HG03135 (cell line): ENCODE measurements around the gene PDGFD.

Source experiments
- ATAC-seq: cut with Tn5 transposase; IDR thresholded peaks from one replicate; pipeline ENCODE4 v1.9.1; 2021; ENCODE audit warnings: mild to moderate bottlenecking, moderate library complexity; ENCODE audit not compliant: unreplicated experiment

Gene PDGFD

GRCh38 chr11:104005234-104005855 is 158.6 kb downstream of the PDGFD start:
- no peak for ATAC-seq

DNA sequence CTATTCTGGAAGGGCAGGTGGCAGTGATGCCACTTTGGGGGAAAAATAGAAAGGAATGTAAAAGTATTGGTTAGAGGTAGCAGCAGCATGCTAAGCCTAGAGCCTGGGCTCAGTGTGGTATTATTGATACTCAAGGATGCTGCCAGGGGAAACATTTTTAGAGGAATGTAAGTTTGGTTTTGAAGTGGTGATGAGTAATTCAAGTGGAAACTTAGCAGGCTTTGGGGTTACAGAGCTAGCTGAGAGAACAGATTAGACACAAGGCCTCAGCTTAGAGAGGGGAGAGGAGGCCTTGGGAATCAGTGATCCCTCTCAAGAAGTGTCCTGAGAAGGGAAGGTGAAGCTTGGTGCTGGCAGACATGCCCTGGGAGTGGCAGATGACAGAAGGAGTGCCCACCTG is 160.5 kb downstream of the PDGFD start:
- no peak for ATAC-seq

GRCh38 chr11:104001561-104002056 is 162.3 kb downstream of the PDGFD start:
- no peak for ATAC-seq

GRCh38 chr11:104000798-104001197 is 163.1 kb downstream of the PDGFD start:
- no peak for ATAC-seq

DNA sequence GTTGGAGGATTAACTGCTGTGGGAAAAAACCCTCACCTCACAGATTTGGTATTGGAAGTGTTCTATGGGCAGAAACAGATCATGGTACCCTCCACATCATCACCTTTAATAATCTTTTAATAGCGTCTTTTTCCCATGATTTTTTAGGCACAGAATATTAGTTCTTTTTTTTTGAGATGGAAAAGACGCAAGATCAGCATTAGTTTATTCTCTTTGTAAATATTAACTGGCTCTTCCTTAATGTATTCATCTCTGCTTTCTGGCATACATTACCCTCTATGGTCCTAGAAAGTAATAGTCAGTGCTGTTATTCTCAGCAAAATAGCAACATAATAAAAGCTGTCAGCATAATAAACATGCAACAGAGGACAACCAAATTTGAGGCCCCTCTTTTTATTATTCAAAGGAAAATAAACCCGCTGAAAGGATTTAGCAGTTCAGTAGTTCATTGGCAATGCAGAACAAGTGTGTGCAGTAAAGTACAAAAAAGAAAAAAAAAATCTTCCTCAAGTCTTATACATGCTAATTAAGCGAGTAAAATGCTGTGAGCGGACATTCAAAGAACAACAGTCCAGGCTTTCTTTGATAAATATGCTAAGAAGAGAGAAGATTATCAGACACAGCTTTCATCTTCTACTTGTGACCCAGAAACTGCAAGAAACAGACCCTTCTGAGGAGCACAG is 165.0 kb downstream of the PDGFD start:
- no peak for ATAC-seq

- no peak for ATAC-seq
Measured at GRCh38 chr11:103997082-103997481, 166.9 kb downstream of the PDGFD start.

DNA sequence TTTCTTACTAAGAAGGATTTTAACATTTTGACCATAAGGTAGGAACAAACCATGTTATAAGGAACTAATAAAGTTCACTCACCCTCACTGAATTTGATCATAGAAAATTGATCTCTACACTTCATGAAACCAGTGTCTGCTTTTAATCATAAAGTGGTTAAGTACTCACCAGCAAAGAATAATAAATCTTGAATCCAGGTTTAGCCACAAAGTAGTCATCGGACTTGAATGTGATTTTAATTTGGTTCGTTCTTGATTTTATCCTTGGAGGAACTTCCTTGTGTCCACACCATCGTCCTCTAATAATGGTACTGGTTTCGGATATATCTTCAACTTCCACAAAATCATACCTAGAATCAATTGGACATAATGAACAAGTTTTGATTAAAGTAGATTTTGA is 168.1 kb downstream of the PDGFD start:
- ATAC-seq = no peak

GRCh38 chr11:103994518-103994917 is 169.4 kb downstream of the PDGFD start:
- ATAC-seq = no peak

- ATAC-seq = no peak
Measured at GRCh38 chr11:103994094-103994493, 169.9 kb downstream of the PDGFD start.

DNA sequence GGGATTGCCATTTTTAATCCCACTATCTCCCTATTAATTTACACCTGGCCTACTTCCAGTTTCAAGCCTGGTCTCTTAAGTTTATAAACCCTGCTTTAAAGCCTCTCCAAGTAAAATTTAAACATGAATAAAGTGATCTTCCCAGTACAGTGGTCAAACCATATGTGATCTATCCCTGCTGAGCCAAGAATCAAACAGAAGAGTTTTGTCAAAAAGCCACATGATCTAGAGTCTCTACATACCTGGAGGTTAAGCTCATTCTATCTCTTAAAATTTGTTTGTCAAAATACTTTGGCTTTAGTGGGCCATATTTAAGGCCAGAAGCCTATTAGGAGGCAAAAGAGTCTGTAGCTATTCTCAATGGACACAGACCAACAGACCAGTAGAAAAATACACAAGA is 170.4 kb downstream of the PDGFD start:
- no peak for ATAC-seq

- ATAC-seq = no peak
Measured at GRCh38 chr11:103988595-103988969, 175.4 kb downstream of the PDGFD start.

GRCh38 chr11:103987629-103988594 is 176.0 kb downstream of the PDGFD start:
- no peak for ATAC-seq

- ATAC-seq = no peak
Measured at GRCh38 chr11:103985041-103985440, 178.9 kb downstream of the PDGFD start.

DNA sequence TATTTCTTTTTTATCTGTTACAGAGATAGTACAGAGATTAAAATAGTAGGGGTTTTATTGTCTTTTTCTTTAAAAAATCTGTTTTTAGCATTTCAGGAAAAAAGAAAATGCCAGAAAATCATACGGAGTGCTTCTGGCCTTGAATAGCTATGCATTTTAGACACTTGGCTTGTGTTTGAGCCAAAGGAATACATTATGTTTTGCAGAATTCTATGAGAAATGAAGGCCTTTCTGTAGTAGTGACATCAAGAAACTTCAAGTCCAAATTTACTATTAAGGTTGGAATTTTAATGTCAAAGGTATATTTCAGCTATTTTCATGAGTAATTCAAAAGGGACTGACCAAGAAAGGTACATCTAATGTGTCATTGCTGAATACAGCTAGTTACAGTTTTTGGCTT is 183.8 kb downstream of the PDGFD start:
- no peak for ATAC-seq

DNA sequence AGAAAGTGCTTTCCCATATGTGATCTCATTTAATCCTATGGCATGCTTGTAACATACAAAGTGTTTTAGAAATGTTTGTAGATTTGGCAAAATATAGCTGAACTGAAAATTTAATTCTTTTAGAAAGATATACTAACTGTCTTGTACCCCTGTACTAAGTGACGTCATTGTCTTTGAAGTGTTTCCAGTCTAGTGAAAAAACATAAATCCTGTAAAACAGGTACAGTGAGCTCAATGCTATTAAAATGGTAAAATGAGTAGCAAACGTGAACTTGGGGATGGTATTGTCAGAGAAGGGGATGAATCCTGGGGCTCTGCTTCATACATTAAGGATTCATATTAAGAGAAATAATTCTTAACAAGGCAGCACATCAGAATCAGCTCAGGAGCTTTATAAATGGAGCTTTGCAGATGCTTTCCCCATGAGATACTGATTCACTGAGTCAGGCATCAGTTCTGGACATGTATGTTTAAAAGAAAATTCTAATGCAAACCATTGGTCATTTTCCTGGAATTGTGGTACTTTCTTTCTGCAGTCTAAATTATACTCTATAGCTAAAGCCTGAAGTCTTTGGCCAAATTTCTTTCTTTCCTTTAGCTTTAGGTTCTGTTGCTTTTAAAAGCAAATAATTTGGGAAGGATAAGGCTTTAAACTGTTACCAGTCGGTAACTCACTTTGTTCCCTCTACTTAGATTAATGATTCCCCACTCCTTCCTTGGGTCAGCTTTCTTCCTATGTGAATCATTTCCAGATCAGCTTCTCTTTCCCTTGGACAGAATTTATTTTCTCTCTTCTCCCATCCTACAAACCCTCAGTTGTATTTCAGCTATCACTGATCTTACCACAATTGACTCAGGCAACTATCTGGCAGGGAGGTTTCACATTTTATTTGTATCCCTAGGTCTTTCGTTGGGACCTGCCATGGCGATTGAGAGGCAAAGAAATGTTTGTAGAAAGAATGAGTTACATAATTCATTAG is 185.0 kb downstream of the PDGFD start:
- no peak for ATAC-seq

DNA sequence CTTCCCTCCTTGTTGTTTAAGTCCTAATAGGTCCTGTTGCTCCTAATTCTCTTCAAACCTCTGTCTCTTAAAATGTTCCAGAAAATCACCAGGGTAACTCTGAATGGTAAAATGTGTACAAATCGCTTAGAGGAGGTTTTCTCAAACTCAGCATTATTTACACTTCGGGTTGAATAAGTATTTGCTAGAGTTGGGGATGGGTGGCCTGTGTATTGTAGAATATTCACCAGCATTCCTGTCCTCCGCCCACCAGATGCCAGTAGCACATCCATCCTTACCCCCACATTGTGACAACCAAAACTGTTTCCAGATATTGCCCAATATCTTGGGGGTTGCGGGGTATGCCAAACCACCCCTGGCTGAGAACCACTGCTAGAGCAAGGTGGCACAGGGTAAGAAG is 191.9 kb downstream of the PDGFD start:
- ATAC-seq = no peak

DNA sequence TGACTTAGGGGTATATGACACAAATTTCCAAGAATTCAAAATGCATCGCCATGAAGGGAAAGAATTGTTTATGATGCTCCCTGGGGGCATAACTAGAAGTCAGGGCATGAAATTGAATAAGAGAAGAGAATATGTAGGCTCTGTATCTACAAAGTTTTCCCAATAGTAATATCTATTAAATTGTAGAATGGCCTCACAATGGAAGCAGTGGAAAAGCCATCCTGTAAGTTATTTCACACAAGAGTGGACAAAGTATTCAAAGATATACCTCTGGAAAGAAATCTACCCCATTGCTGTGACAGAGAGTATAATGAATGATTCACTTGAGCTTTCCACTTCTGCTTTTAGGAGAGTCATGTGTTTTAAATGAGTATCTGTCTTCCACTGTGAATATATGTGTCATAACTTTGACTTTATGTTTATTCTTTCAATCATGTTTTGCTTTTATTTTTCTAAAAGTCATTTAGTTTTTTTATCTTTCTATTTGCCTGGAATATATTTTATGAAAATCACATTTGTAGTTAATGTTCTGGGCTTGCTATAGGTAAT is 193.2 kb downstream of the PDGFD start:
- peak; percentile 94 for ATAC-seq

GRCh38 chr11:103968685-103969084 is 195.3 kb downstream of the PDGFD start:
- ATAC-seq = no peak

DNA sequence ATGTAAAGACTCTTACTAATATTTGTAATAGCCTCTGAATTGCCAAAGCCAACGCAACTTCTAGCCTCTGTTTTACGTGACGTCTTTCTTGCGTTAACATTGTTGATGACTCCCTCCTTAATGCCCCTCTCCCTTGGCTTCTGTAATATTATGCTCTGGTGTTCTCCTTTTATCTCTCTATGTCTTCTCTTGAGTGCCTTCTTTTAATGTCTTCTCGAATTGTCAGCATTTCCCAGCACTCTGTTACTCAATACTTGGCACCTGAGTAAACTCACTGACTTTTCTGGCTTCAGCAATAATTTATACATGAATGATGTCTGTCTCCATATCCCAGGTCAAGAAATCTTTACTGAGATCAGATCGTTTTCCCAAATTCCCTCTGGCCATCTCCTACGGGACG is 196.0 kb downstream of the PDGFD start:
- no peak for ATAC-seq

DNA sequence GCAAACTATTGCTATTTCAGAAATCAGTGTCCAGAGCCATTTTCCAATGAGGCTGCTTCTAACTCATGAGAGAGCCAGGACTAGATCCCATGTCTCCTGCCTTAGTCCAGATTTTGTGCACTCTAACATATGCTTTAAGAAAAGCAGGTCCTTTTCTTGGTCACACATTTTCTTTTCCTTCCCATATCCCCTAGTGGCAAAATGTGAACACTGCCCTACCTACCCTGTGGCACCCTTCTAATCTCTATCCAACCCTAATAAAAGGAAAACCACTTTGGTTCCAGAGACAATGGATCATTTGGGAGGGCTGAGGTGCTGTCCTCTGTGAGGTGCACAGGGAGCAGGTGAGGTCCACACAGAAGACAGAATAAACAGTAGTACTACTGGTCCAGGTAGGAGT is 199.6 kb downstream of the PDGFD start:
- ATAC-seq = no peak
